ENCODE results near the gene KCNQ1.

Gene KCNQ1

DNA sequence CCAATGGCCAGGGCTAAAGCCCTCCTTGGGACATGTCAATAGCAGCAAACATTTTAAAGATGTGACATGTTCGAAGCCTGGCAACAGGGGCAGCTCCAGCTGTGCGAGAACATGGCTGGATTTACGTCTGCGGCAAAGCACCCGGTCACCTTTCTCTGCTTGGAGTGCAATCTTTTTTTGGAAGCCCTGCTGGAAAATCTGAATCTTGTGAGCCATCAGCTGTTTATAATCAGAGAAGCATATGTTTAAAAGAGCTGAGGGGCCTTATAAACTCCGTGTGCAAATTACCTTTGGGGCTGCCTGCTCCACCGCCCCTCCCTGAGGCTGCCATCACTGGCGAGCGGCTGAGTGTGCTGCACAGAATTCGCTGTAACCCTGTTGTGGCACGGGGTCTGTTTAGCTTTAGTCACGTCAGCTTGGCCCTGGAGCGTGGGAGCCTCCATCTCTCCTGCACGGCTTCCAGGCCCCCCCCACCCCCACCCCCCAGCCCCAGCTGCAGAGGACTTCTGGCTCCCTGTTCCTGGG is 264.0 kb downstream of the KCNQ1 start:
- no peak for DNase-seq

DNA sequence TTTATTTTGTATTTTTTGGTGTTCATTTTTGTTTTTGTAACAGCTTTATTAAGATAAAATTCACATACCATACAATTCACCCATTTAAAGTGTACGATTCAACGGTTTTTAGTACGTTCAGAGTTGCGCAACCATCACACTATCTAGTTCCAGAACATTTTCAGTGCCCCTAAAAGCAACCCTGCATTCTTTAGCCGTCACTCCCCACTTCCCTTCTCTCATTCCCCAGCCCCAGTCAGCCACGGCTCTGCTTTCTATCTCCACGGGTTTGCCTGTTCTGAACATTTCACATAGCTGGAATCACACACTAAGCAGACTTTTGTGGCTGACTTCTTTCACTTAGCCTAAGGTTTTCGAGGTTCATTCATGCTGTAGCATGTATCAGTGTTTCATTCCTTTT is 264.6 kb downstream of the KCNQ1 start:
- no peak for DNase-seq

- DNase-seq, result no peak
These were observed 266.4 kb downstream of the KCNQ1 start for GRCh38 chr11:2711161-2711560.

GRCh38 chr11:2713094-2713493 is 268.3 kb downstream of the KCNQ1 start:
- no peak for DNase-seq

DNA sequence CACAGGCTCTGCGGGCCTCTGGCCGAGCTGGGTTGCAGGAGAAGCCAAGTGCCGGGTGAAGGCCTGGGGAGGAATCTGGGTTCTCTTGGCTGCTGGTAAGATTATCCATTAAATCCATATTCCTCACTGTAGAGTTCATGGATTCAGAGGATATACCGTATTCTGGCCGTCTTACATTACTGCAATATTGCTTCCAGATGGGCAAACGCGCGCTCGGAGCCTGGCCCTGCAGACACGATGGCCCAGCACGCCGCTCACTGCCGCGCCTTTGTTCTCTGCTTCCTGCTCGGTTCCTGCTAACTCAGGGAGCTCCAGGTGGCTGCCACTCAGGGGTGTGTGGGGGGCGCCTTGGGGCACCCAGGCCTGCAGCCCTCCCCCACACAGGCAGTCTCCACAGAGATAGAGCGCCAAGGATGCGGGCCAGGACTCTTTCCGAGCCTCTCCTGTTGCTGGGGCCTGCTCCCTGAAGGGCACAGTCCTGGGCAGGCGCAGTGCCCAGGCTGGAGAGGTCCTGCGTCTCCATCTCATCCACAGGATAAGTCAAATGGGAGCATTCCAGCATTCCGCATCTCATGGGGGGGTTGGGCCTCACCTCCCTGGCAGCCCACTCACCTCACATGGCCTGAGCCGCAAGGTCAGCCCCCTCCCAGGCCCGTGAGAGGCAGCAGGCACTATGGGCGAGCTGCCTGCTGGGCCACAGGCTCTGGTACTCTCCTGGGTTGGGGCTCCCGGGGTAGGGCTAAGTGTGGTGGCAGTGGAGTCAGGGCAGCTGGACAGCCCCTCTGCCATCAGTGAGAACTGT is 269.1 kb downstream of the KCNQ1 start:
- DNase-seq, result no peak

GRCh38 chr11:2714463-2714800 is 269.6 kb downstream of the KCNQ1 start:
- DNase-seq, result no peak

DNA sequence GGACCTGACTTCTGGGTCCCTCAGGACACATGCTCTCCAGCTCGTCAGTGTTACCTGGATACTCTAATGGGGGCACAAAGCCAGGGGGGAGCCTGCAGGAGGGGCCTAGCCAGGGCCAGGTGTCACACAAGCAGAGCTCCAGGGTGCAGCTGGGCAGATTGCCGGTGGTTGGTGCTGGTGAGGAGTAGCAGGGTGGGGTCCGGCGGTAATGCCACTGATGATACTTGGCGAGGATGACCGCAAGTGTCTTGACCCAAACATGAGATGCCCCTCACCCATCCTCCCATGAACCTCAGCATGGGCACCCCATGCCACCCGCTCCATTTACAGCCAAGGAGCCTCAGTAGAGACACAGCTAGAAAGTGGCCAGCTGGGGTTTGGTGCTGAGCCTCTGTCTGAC is 270.1 kb downstream of the KCNQ1 start:
- no peak for DNase-seq

DNA sequence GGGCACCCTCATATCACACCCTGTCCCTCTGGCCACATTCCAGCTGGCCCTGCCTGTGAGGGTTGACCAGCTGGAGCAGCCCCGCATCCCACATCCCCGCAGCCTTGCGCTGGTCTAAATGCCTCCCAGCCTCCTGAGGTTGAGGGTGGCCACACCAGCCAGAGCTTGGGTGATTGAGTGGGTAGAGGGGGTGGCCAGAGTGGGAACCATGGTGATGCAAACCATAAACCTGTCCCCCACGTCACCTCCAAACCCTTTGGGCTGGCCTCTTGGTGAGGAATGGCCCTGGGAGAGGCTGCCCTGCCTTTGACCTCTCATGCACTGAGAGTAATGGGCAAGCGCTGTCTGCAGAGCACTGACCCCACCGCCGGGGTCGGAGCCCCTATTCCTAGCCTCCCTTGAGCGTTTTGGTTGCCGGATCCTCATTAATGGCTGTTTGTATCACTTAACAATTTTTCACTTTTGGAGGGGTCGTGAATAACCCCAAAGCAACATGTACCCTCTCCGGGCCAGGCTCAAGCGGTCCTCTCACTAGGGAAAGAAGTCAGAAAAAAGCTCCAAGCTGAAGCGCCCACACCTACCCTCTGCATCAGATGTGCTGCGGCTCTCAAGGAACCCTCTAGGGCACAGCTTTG is 271.0 kb downstream of the KCNQ1 start:
- no peak for DNase-seq

GRCh38 chr11:2716376-2717095 is 271.7 kb downstream of the KCNQ1 start:
- no peak for DNase-seq

DNA sequence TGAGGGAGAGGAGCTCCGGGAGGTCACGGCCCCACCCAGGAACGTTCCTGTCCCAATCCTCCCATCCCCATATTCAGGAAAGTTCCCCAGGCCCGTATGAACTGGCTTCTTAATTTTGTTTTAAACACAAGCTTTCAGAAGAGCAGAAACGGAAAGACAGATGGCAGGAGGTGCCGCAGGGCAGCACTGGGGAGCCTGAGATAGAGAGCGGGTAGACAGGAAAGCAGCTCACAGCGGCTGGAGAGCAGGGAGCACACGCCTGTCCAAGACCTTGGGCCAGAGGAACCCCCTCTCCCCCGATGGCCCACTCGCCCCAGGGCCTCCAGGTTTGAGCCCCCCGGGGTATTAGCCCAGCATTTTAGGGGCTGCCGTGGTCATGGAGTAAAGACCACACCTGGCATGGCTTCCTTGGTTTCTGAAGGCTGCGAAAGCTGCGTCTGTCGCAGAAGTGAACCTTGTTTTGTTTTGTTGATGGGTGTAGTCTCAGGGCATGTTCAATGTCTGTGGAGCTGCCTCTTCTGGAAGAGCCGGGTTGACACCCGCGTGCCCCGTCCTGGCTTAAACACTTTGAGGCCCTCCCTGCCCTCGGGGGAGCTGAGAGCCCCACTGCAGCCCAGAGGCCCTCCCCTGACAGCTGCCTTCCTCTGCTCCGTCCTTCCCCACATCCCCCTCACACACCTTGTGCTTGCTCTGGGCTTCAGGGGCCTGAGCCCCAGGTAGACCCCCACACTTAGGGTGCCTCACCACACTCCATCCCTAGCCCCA is 272.9 kb downstream of the KCNQ1 start:
- no peak for DNase-seq

- no peak for DNase-seq
These were observed 274.1 kb downstream of the KCNQ1 start for GRCh38 chr11:2718817-2719438.

DNA sequence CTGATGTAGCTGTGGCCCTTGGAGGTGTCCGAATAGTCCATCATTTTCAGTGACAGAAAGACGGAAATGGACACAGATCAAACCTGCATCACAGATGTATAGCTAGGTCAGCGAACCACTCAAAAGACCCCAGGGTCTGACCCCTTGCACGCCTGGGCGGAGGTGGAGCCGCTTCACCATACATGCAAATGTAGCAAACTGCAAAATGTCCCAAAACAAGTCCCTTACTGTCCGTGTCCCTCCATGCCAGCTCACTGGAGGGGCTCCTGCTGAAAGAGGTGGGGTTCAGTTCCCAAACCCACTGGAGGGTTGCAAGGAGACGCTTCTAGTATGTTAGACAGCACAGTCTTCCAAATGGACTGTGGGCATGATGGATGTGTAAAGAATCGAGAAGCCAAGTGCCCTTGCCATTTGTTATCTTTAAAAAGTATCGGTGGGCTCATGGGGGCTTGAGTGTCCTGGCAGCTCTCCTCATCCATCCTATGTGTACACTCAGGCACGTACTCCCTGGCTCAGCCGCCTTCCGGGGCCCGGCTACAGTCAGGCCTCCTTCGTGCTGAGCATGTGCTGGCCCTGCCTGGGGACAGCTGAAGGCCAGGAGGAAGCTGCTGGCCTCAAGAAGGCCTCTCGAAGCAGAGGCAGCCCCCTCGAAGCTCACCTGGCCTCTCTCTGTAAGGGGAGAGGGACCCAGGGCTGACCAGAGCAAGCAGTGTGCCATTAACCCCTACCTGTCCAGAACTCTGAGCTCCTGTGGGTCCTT is 275.2 kb downstream of the KCNQ1 start:
- DNase-seq, result no peak

- no peak for DNase-seq
These were observed 276.6 kb downstream of the KCNQ1 start for GRCh38 chr11:2721210-2721916.

- no peak for DNase-seq
These were observed 278.1 kb downstream of the KCNQ1 start for GRCh38 chr11:2722955-2723354.

DNA sequence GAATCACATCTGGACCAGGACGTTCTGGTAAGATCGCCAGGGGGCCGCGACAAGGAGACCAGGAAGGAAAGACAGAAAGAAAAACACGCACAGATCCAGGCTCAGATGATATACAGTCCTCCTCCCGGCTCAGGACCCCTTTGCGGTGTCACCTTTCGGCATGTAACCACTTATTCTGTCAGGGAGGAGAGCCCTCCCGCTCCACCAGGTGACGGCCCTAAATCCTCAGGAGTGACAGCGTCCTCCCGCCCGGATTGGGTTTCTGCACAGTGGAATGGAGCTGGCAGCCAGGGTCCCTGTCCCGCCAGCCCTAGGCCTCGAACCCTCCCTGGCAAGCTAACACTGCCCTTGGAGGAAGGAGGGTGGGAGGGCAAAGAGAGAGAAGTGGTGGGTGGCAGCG is 279.3 kb downstream of the KCNQ1 start:
- DNase-seq, result no peak

- DNase-seq, result no peak
These were observed 280.0 kb downstream of the KCNQ1 start for GRCh38 chr11:2724653-2725367.

- no peak for DNase-seq
These were observed 280.8 kb downstream of the KCNQ1 start for GRCh38 chr11:2725368-2726300.

DNA sequence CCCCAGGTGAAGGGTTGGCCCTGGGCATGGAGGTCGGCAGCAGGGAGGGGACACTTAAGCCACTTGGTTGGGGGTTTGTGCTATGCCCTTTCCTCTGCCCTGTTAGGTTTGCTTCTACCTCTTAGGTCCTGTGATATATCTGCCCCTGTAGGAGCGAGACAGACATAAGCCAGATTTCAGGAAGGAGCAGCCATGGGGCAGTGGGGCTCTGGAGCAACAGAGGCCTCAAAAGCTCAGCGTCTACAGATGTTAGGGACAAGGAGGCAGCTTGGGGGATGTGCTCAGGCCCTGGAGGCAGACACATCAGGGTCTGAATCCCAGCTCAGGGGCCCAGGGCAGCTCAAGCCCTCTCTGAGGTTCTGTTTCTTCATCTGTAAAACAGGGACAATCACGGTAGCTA is 282.2 kb downstream of the KCNQ1 start:
- no peak for DNase-seq

- no peak for DNase-seq
These were observed 283.4 kb downstream of the KCNQ1 start for GRCh38 chr11:2728128-2728662.
